GM10266 (cell line): Measurements from ENCODE around the gene KCNQ2.

Experiments used
- DNase-seq: peaks from one replicate; pipeline ENCODE4 v3.0.0; 2012; ENCODE audit errors: extremely low spot score
- CTCF ChIP-seq: IDR thresholded peaks from 2 replicates; pipeline ENCODE4 v1.5.1; 2012; ENCODE audit warnings: mild to moderate bottlenecking, low read depth; ENCODE audit not compliant: control insufficient read depth, insufficient read depth; ENCODE audit errors: missing control alignments

Gene KCNQ2

GRCh38 chr20:63352811-63353221, 119.6 kb downstream of the KCNQ2 start:
- no peak for TF ChIP-seq CTCF
- DNase-seq = no peak

- TF ChIP-seq CTCF = no peak
- no peak for DNase-seq
Observed at GRCh38 chr20:63351811-63352591, 120.5 kb downstream of the KCNQ2 start.

GRCh38 chr20:63351326-63351700, 121.1 kb downstream of the KCNQ2 start:
- TF ChIP-seq CTCF = no peak
- no peak for DNase-seq

DNA sequence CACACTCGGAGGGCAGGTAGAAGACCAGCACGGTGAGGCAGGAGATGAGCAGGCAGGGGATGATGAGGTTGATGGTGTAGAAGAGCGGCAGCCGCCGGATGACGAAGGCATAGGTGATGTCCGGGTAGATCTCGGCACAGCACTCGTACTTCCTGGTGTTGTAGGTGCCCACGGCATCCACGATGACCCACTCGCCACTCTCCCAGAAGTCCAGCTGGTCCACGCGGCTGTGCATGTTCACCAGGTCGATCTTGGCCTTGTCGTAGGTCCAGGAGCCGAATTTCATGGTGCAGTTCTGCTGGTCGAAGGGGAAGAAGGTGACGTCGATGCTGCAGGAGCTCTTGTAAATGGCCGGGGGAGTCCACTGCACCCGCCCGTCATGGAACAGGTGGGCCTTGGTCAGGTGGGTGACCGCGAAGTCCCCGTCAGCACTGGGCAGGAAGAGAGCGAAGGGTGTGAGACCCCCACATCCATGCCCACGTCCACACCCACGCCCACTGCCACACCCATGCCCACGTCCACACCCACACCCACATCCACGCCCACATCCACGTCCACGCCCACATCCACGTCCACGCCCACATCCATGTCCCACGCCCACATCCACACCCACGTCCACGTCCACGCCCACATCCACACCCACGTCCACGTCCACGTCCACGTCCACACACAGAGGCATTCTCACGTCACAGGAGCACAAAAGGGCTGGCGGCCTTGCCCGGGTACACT, 121.7 kb downstream of the KCNQ2 start:
- TF ChIP-seq CTCF = no peak
- DNase-seq = no peak
